OCI-LY1 (cell line): Measurements from ENCODE around the gene NNT.

Experiments
- H2AFZ ChIP-seq: fragments of 200-600 bp; sonication (generic), shearing (Covaris generic); 2 replicates; pipeline ENCODE4 v1.6.0; 2014; ENCODE audit warnings: antibody characterized with exemption, mild to moderate bottlenecking, low read length
- H3F3A ChIP-seq: fragments of 200-600 bp; sonication (generic), shearing (Covaris generic); 2 replicates; pipeline ENCODE4 v1.6.0; 2014; ENCODE audit warnings: mild to moderate bottlenecking, antibody characterized with exemption, low read length, moderate library complexity; ENCODE audit not compliant: insufficient read depth
- H3K27ac ChIP-seq: fragments of 200-600 bp; sonication (generic); 2 replicates; pipeline ENCODE4 v1.5.1; 2014; ENCODE audit warnings: low read length, mixed run types, mild to moderate bottlenecking, low read depth; ENCODE audit not compliant: poor library complexity, severe bottlenecking
- H3K27me3 ChIP-seq: fragments of 200-600 bp; sonication (generic); 2 replicates; pipeline ENCODE4 v1.6.0; 2014; ENCODE audit warnings: antibody characterized with exemption, mild to moderate bottlenecking, low read length, moderate library complexity; ENCODE audit not compliant: insufficient read depth
- H3K36me3 ChIP-seq: fragments of 200-600 bp; sonication (generic); 2 replicates; pipeline ENCODE4 v1.6.1; 2014; ENCODE audit warnings: mild to moderate bottlenecking, antibody characterized with exemption, low read length, moderate library complexity, mixed read lengths; ENCODE audit not compliant: insufficient read depth
- H3K4me1 ChIP-seq: fragments of 200-600 bp; sonication (generic); 2 replicates; pipeline ENCODE4 v1.5.1; 2014; ENCODE audit warnings: mild to moderate bottlenecking, low read length, moderate library complexity; ENCODE audit not compliant: insufficient read depth, severe bottlenecking
- H3K4me2 ChIP-seq: fragments of 200-600 bp; sonication (generic), shearing (Covaris generic); 2 replicates; pipeline ENCODE4 v1.6.1; 2014; ENCODE audit warnings: low read length
- H3K4me3 ChIP-seq: fragments of 200-600 bp; sonication (generic); 2 replicates; pipeline ENCODE4 v1.5.1; 2014; ENCODE audit warnings: low read length, low read depth, mild to moderate bottlenecking, mixed read lengths; ENCODE audit not compliant: poor library complexity, severe bottlenecking
- H3K79me2 ChIP-seq: fragments of 200-600 bp; shearing (Covaris generic); 2 replicates; pipeline ENCODE4 v1.6.1; 2016; ENCODE audit warnings: mixed run types, low read length, mixed read lengths; ENCODE audit not compliant: insufficient read depth
- H3K9ac ChIP-seq: fragments of 200-600 bp; sonication (generic), shearing (Covaris generic); 2 replicates; pipeline ENCODE4 v1.6.1; 2014; ENCODE audit warnings: mild to moderate bottlenecking, low read length, mixed read lengths
- H3K9me2 ChIP-seq: fragments of 200-600 bp; sonication (generic), shearing (Covaris generic); 2 replicates; pipeline ENCODE4 v1.6.1; 2014; ENCODE audit warnings: low read depth, mild to moderate bottlenecking, low read length, mixed read lengths
- H3K9me3 ChIP-seq: fragments of 200-600 bp; shearing (Covaris generic); 2 replicates; pipeline ENCODE4 v1.6.1; 2014; ENCODE audit warnings: low read length, mixed read lengths
- H4K20me1 ChIP-seq: fragments of 200-600 bp; sonication (generic), shearing (Covaris generic); 2 replicates; pipeline ENCODE4 v1.6.0; 2016; ENCODE audit warnings: mild to moderate bottlenecking, low read length; ENCODE audit not compliant: insufficient read depth
- EZH2 ChIP-seq: fragments of 200-600 bp; sonication (generic), shearing (Covaris generic); IDR thresholded peaks from 2 replicates; pipeline ENCODE4 v1.8.0; 2017; ENCODE audit warnings: borderline replicate concordance, mixed run types, mild to moderate bottlenecking, antibody characterized with exemption, low read length, moderate library complexity, mixed read lengths
- TF ChIP-seq, protein P1 (sequence below): fragments of 200-600 bp; sonication (generic), shearing (Covaris generic); IDR thresholded peaks from 2 replicates; pipeline ENCODE4 v1.5.1; 2017; ENCODE audit warnings: mild to moderate bottlenecking, antibody characterized with exemption, low read length, moderate library complexity, mixed read lengths

Gene NNT

DNA sequence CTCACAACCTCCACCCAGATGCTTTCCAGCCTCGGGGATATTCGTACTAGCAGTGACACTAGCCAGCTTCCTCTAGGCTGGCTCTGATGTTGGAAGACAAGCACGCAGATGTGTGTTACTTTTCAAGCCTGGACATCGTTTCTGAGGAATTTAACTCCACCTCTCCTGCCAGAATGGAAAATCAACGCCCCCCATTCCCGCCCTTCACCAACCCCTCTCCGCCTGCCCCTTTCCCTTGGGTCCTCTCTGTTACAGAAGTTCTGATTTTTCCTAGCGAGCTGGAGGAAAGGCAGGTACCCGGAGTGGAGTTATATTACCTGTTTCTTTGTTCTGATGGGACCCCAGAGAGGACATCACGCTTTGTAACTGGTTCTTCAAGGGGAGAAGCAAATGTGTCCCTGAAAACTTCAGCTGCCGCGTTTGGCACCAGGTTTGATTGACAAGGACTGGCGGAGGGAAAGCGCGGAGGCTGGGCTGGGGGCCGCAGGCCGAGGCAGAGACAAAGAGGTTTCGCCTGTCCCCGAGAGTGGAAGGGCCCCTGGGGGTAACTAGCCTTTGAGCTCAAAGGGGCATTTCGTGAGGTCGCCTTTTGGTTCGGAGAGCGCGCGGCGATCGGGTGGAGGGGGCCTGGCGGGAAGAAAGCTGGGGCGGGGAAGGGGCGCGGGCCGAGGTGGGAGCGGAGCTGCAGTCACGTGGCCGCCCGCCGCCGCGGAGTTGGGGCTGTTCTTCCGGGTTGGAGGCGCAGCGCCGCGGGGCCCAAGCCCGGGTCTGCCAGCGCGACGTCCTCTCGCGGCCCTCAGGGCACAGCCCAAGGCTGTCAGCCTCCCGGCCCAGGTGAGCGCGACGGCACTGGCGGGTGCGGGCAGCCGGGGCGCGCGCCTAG lies at the start of gene NNT:
Gene NNT (plus strand): TSS at position 720 of the 883 bp plus-strand sequence. CDS start 6,016 bp downstream, outside the sequence.
- H3K27me3 ChIP-seq: no peaks in the 10 kb centered on the region
- no peaks in the 10 kb centered on the region for H4K20me1 ChIP-seq
- H3K9me3 ChIP-seq: no peaks in the 10 kb centered on the region
- H3K27ac ChIP-seq: peak within 1 kb of the TSS; percentile 85
- peaks cover 19% of the 10 kb centered on the region for H3K36me3 ChIP-seq
- no peak for TF ChIP-seq EZH2
- TF ChIP-seq, protein P1, sequence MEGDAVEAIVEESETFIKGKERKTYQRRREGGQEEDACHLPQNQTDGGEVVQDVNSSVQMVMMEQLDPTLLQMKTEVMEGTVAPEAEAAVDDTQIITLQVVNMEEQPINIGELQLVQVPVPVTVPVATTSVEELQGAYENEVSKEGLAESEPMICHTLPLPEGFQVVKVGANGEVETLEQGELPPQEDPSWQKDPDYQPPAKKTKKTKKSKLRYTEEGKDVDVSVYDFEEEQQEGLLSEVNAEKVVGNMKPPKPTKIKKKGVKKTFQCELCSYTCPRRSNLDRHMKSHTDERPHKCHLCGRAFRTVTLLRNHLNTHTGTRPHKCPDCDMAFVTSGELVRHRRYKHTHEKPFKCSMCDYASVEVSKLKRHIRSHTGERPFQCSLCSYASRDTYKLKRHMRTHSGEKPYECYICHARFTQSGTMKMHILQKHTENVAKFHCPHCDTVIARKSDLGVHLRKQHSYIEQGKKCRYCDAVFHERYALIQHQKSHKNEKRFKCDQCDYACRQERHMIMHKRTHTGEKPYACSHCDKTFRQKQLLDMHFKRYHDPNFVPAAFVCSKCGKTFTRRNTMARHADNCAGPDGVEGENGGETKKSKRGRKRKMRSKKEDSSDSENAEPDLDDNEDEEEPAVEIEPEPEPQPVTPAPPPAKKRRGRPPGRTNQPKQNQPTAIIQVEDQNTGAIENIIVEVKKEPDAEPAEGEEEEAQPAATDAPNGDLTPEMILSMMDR: no peak
- peak within 1 kb of the TSS; percentile 85 for H3K4me3 ChIP-seq
- H3K4me1 ChIP-seq: peaks cover 19% of the 10 kb centered on the region
- H2AFZ ChIP-seq: peak within 1 kb of the TSS; percentile 44
- no peaks in the 10 kb centered on the region for H3F3A ChIP-seq
- H3K4me2 ChIP-seq: peak within 1 kb of the TSS; percentile 88
- no peaks in the 10 kb centered on the region for H3K9me2 ChIP-seq
- peaks cover 36% of the 10 kb centered on the region for H3K79me2 ChIP-seq
- H3K9ac ChIP-seq: peak within 1 kb of the TSS; percentile 91

DNA sequence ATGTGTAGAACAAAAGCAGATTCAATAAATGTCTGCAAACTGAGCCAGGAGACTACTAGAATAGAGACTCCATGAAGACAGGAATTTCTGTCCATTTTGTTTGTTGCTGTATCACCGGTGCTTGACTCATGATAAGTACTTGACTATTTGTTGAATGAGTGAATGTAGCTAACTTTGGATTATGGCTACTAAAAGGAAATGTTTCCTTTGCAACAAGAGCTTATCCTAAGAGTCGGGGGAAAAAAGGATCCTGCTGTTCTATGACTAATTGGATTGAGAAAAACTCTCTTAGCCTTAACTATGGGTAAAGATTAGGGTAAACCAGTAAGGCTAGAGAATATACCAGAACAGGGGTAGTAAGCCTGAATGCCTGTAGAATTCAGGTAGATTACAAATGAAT lies 49.6 kb upstream of the NNT start:
- no peaks in the 10 kb centered on the region for H3F3A ChIP-seq
- no peak overlapping the region for H3K4me2 ChIP-seq
- no peaks in the 10 kb centered on the region for H3K27me3 ChIP-seq
- TF ChIP-seq, protein P1: no peak
- TF ChIP-seq EZH2: no peak
- H4K20me1 ChIP-seq: no peaks in the 10 kb centered on the region
- no peak overlapping the region for H3K27ac ChIP-seq
- no peaks in the 10 kb centered on the region for H3K9me3 ChIP-seq
- H3K36me3 ChIP-seq: peaks cover 62% of the 10 kb centered on the region
- H3K4me3 ChIP-seq: no peak overlapping the region
- H3K9me2 ChIP-seq: no peaks in the 10 kb centered on the region
- H3K4me1 ChIP-seq: peaks cover 59% of the 10 kb centered on the region
- no peak overlapping the region for H3K9ac ChIP-seq
- H3K79me2 ChIP-seq: peaks cover 48% of the 10 kb centered on the region
- H2AFZ ChIP-seq: no peak overlapping the region

DNA sequence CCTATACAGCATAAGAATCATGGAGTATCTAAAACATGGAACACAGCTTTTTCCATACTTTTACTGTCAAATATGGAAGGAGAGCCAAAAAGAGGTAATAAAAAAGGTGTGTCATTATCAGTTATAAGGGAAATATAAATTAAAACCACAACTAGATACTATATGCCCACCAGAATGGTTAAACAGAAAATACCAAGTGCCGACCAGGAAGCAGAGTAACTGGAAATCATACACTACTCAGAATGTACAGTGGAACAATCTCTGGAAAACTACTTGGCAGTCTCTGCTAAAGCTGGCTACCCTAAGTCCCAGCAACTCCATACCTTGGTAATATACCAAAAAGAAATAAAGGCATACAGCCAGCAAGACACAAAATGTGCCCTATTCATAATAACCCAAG lies 48.5 kb upstream of the NNT start:
- peaks cover 55% of the 10 kb centered on the region for H3K36me3 ChIP-seq
- H3K9me3 ChIP-seq: no peaks in the 10 kb centered on the region
- H4K20me1 ChIP-seq: no peaks in the 10 kb centered on the region
- peaks cover 59% of the 10 kb centered on the region for H3K4me1 ChIP-seq
- H3K27ac ChIP-seq: no peak overlapping the region
- H2AFZ ChIP-seq: no peak overlapping the region
- no peaks in the 10 kb centered on the region for H3K9me2 ChIP-seq
- no peaks in the 10 kb centered on the region for H3K27me3 ChIP-seq
- 0 out of 2 replicates have a peak, but pooled peaks cover 3% of the 10 kb centered on the region for H3F3A ChIP-seq
- peaks cover 48% of the 10 kb centered on the region for H3K79me2 ChIP-seq
- TF ChIP-seq EZH2: no peak
- TF ChIP-seq, protein P1: no peak
- no peak overlapping the region for H3K4me3 ChIP-seq
- no peak overlapping the region for H3K9ac ChIP-seq
- H3K4me2 ChIP-seq: peak overlapping the region; percentile 98
